HL-60/S4 treated with phorbol 12-myristate 13-acetate at 8.2 ng/mL for 4 days and 3 days (cell line): ENCODE measurements around the gene ADARB2.
"Not testable (repeated sequence)": the region's sequence is repeated elsewhere in the genome, so short reads cannot be mapped to it uniquely, and the experiment has no call there.

Experiments used
- in situ Hi-C: fragments of 300-500 bp; cut with MboI; formaldehyde crosslinking; loops from 2 replicates; pipeline ENCODE4 v1.15.0; 2022; ENCODE audit warnings: low sequenced_read_pairs

The ADARB2 gene

GRCh38 chr10:1617376-1618317 lies 119.7 kb downstream of the ADARB2 start:
- in situ Hi-C loops, result not testable (repeated sequence)

- in situ Hi-C loops, result not testable (repeated sequence)
Observed at GRCh38 chr10:1616701-1617100, 120.6 kb downstream of the ADARB2 start.

GRCh38 chr10:1615186-1615954 lies 122.0 kb downstream of the ADARB2 start:
- in situ Hi-C loops, result no loop called here

GRCh38 chr10:1613511-1613910 lies 123.8 kb downstream of the ADARB2 start:
- in situ Hi-C loops, result no loop called here

- in situ Hi-C loops, result no loop called here
Observed at GRCh38 chr10:1612908-1613307, 124.4 kb downstream of the ADARB2 start.

- in situ Hi-C loops, result no loop called here
Observed at GRCh38 chr10:1611936-1612550, 125.3 kb downstream of the ADARB2 start.

- in situ Hi-C loops, result no loop called here
Observed at GRCh38 chr10:1610986-1611770, 126.1 kb downstream of the ADARB2 start.

GRCh38 chr10:1609648-1609970 lies 127.7 kb downstream of the ADARB2 start:
- in situ Hi-C loops, result no loop called here

- in situ Hi-C loops, result no loop called here
Observed at GRCh38 chr10:1608851-1609647, 128.3 kb downstream of the ADARB2 start.

GRCh38 chr10:1608408-1608807 lies 128.9 kb downstream of the ADARB2 start:
- in situ Hi-C loops, result no loop called here

GRCh38 chr10:1607466-1607865 lies 129.9 kb downstream of the ADARB2 start:
- in situ Hi-C loops, result no loop called here

GRCh38 chr10:1605999-1606940 lies 131.1 kb downstream of the ADARB2 start:
- in situ Hi-C loops, result no loop called here

- in situ Hi-C loops, result no loop called here
Observed at GRCh38 chr10:1605121-1605520, 132.2 kb downstream of the ADARB2 start.

GRCh38 chr10:1604246-1604645 lies 133.1 kb downstream of the ADARB2 start:
- in situ Hi-C loops, result no loop called here

- in situ Hi-C loops, result no loop called here
Observed at GRCh38 chr10:1603181-1603580, 134.1 kb downstream of the ADARB2 start.

- in situ Hi-C loops, result no loop called here
Observed at GRCh38 chr10:1602037-1602484, 135.3 kb downstream of the ADARB2 start.

GRCh38 chr10:1601406-1601805 lies 135.9 kb downstream of the ADARB2 start:
- in situ Hi-C loops, result no loop called here

- in situ Hi-C loops, result no loop called here
Observed at GRCh38 chr10:1600861-1601260, 136.5 kb downstream of the ADARB2 start.
